Measurements from ENCODE around the gene TRMT112.

The TRMT112 gene

GRCh38 chr11:64317325-64317960 lies at the start of gene TRMT112:
Gene TRMT112 (minus strand): TSS chr11:64317559. CDS start chr11:64317526, 33 bp downstream.
- peak; percentile 87 to 88 for DNase-seq (ENCODE audit: low read depth in 2 of 2)

GRCh38 chr11:64366751-64367150 lies 49.4 kb upstream of the TRMT112 start:
- no peak for DNase-seq (ENCODE audit: low read depth in 2 of 2)

GRCh38 chr11:64364911-64365310 lies 47.6 kb upstream of the TRMT112 start:
- no peak for DNase-seq (ENCODE audit: low read depth in 2 of 2)

GRCh38 chr11:64364435-64364834 lies 47.1 kb upstream of the TRMT112 start:
- no peak for DNase-seq (ENCODE audit: low read depth in 2 of 2)

DNA sequence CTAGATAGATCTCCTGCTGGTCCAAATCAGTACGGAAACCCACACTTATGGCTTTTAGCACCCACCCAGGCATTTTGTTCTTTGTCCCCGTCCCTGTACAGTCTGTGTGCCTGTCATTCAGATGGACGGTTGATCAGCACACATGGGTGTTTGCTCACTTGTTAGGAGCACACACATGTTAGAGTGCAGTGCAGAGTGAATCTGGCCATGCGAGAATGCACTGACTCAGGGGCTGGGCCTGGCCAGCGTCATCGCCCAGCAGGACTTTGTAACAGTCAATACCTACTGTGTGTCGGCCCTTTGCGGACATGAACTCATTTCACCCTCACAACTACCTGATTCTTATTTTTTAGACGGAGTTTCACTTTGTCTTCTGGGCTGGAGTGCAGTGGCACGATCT lies 45.0 kb upstream of the TRMT112 start:
- DNase-seq (ENCODE audit: low read depth in 2 of 2), result no peak

DNA sequence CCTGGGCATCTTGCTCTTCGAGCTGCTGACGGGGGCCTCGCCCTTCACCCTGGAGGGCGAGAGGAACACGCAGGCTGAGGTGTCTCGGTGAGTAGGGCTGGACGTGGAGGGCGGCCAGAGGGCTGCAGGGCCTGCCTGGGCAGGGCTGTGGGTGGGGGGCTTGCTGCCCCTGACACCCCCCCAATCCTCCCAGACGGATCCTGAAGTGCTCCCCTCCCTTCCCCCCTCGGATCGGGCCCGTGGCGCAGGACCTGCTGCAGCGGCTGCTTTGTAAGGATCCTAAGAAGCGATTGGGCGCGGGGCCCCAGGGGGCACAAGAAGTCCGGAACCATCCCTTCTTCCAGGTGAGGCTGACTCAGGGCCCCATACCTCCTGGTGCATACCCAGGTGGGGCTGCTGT lies 44.3 kb upstream of the TRMT112 start:
- no peak for DNase-seq (ENCODE audit: low read depth in 2 of 2)

GRCh38 chr11:64360448-64360921 lies 43.1 kb upstream of the TRMT112 start:
- DNase-seq (ENCODE audit: low read depth in 2 of 2), result no peak

DNA sequence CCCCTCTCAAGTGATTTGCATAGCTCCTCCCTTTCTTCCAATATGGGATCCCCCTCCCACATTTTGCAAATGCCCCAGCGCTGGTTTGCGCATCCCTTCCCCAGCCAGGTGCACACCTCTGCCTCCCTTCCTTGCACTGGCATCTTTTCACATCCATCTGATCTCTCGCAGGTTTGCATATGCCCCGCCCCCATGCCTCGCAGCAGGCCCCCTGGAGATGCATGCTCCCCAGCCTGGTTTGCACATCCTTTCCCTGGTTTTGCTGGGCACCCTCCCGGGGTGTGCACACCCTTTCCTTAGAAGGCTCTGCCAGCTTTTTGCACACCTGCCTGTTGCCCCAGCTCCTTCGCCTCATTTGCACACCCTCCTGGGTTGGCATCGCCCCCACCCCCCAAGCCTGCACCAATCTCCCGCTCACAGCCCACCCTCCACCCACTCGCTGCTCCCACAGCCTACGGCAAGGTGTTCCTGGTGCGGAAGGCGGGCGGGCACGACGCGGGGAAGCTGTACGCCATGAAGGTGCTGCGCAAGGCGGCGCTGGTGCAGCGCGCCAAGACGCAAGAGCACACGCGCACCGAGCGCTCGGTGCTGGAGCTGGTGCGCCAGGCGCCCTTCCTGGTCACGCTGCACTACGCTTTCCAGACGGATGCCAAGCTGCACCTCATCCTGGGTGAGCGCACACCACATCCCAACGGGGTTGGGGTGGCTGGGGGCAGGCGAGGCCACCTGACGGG lies 42.5 kb upstream of the TRMT112 start:
- no peak for DNase-seq (ENCODE audit: low read depth in 2 of 2)

DNA sequence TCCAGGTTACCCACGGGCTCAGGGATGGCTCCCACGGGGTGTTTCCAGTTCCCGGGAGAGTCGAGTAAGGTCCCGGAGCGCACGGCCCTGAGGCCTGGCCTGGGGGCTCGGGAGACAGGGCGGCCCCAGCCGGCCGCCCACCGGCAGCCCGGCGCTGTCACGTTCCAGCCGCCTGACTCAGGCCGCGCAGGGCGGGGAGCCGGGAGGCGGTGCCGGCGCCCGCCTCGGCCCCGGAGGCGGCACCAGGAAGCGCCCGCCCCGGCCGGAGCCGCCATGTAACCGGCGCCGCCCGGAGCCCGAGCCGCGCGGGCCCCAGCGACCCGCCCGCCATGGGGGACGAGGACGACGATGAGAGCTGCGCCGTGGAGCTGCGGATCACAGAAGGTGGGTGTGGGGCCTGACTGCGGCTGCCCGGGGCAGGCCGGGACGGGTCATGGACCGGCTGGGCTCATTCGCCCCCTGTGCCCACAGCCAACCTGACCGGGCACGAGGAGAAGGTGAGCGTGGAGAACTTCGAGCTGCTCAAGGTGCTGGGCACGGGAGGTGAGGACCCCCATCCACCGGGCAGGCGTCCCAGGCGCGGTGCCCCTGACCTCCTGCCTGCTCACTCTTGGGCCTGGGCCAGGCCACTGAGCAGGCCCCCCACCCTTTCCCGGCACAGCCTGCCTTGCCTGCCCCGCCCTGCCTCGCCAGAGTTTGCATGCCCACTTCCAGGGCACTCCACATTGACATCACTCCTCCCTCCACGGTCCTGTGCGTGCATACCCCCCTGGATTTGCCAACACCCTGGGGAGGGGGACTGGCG lies 41.8 kb upstream of the TRMT112 start, which contains the start of gene RPS6KA4:
Gene RPS6KA4, plus strand, starts transcription at position 256 of the 805 bp plus-strand sequence. Its CDS starts 74 bp downstream, at position 330.
- DNase-seq (ENCODE audit: low read depth in 2 of 2), result peak in 1 of 2 experiments; percentile 36

GRCh38 chr11:64358536-64358906 lies 41.2 kb upstream of the TRMT112 start:
- DNase-seq (ENCODE audit: low read depth in 2 of 2), result no peak

- DNase-seq (ENCODE audit: low read depth in 2 of 2), result no peak
Measured at GRCh38 chr11:64357904-64358535, 40.7 kb upstream of the TRMT112 start.

DNA sequence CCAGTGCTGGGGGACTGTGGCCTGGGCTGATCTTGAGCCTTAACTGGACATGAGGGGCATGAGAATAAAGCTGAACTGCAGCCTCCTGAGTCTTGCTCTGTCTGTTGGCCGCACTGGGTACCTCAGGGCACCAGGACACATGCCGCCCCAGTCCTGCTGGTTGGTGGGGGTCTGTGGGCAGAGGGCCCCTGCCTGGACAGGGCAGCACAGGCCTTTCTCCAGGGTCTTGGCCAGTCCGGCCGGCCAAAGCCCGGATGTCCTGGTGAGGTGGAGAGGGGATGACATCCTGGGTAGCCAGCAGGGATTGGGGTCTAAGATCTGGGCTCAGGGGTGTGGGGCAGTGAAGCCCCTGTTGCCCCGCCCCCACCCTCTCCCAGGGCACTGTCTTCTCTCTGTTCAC lies 40.1 kb upstream of the TRMT112 start:
- DNase-seq (ENCODE audit: low read depth in 2 of 2), result no peak

DNA sequence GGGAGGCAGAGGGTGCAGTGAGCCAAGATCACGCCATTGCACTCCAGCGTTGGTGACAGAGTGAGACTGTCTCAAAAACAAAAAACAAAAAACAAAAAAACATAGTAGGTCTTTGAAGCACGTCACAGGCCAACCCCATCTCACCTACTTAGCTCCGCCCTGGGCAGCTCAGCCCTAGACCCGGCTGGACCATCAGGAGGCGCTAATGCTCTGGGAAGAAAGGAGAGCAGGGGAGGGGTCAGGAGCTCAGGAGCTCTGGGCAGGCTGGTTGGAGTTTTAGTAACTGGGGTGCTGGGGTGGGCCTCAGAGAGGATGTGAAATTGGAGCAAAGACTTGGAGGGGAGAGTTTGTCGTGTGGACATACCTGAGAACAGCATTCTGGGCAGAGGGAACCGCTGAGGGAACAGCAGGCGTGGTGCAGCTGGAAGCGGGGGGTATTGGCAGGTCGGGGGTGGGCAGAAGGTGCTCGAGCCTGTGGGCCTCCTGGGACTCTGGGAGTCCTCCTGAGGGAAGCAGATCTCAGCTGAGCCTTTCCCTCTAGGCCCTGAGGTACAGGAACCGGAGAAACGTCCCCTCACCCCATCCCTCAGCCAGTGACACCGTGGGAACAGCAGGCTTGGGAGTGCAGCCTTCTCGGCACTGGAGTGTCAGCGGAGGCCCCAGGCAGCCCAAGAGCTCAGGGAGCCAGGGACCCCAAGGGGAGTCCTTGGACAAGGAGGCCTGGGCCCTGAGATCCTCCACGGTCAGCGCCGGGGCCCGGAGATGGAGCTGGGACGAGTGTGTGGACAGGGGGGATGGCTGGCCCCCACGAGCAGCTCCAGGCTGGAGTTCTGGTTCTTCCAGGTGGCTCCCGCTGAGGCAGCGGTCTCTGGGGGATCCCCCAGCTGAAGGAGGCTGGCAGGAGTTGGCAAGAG lies 39.4 kb upstream of the TRMT112 start:
- DNase-seq (ENCODE audit: low read depth in 2 of 2), result no peak

DNA sequence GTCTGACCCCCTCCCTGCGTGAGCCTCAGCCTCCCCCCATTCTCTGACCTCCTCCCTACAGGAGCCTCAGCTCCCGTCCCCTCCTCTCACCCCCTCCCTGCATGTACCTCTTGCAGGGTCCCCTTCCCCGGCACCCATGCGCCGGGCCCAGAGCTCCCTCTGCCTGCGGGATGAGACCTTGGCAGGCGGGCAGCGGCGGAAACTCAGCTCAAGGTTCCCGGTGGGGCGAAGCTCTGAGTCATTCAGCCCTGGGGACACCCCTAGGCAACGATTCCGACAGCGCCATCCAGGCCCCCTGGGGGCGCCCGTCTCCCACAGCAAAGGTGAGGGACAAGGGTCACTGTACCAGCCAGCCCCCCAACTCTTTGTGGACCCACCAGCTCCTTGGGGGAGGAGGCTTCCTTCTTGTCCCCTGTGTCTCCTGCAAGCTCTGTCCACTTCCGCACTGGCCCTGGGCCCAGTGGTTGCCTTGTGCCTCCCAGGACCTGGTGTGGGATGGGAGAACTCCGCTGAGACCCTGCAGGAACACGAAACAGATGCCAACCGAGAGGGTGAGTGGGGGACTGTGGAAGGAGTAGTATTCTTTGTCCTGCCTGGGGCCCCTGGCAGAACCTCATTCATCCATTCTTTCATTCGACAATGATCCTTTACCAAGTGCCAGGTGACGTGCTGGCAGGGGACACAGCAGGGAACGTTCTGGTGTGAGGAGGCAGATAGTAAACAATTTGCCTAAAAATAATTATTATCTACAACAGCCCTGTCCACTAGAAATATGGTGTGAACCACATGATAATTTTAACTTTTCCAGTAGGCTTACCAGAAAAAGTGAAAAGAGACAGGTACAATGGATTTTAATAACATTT lies 38.0 kb upstream of the TRMT112 start:
- peak; percentile 48 to 52 for DNase-seq (ENCODE audit: low read depth in 2 of 2)

GRCh38 chr11:64353715-64354506 lies 36.6 kb upstream of the TRMT112 start:
- no peak for DNase-seq (ENCODE audit: low read depth in 2 of 2)

DNA sequence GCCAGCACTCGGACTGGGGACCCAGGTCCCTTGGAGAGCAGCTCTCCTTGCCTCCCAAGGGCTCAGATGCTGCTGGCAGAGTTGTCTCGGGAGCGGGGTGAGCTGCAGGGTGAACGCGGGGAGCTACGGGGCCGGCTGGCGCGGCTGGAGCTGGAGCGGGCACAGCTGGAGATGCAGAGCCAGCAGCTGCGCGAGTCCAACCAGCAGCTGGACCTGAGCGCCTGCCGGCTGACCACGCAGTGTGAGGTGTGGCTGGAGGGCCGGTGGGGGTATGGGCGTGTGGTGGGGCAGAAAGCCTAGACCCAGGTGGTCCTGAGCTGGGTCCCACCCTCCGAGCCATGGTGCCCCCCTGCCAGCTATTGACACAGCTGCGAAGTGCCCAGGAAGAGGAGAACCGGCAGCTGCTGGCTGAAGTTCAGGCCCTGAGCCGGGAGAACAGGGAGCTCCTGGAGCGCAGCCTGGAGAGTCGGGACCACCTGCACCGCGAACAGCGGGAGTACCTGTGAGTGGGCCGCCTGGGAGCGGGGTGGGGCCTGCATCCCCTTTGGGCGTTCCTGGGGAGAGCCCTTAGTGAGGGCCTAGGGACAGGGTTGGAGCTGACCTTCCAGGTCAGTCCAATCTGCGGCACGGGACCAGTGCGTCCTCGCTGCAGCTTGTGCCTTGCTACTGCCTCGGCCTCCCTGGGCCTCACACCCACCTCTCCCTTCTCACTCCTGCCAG lies 35.8 kb upstream of the TRMT112 start:
- no peak for DNase-seq (ENCODE audit: low read depth in 2 of 2)

DNA sequence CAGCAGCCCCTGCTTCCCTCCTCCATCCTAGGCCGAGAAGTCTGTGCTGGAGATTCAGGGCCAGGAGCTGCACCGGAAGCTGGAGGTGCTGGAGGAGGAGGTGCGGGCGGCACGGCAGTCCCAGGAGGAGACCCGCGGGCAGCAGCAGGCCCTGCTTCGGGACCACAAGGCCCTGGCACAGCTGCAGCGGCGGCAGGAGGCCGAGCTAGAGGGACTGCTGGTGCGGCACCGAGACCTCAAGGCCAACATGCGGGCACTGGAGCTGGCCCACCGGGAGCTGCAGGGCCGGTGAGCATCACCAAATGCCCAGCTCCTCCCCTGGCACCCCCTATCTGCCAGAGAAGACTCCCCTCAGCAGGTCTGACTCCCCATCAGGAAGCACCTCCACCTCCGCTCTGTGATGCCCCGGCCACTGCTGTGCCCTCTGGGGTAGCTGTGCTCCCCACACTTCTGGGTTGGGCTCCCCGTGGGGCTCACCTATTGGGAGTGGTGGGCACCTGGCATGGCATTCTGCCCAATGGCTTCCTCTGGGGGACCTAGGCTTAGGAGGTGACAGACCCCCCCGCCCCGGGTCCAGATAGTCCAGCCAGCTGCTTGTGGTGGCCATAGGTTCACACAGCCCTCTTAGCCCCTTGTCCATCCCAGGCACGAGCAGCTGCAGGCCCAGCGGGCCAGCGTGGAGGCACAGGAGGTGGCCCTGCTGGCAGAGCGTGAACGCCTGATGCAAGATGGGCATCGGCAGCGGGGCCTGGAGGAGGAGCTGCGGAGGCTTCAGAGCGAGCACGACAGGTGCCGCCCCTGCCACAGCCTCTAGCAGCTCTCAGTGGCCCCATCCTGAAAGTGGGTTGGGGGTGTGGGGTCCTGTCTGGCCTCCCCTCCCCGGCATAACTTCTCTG lies 35.0 kb upstream of the TRMT112 start:
- DNase-seq (ENCODE audit: low read depth in 2 of 2), result no peak
